ENCODE measurements around the gene ZNF430.
A peak's percentile ranks its signal among the peaks of the same experiment; 100 is the strongest.

The ZNF430 gene

DNA sequence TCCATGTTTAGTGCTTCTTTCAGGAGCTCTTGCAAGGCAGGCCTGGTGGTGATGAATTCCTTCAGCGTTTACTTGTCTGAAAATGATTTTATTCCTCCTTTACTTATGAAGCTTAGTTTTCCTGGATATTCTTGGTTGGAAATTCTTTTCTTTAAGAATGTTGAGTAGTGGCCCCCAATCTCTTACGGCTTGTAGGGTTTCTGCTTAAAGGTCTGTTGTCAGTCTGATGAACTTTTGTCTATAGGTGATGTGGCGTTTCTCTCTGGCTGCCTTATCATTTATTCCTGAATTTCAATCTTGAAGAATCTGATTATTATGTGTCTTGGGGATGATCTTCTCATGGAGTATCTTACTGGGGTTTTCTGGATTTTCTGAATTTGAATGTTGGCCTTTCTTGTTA is 26.0 kb downstream of the ZNF430 start:
- DNase-seq (ENCODE audit: low spot score) = no peak
- Histone ChIP-seq H3K27ac (no peak overlapping the region), H3K4me3 (no peak overlapping the region)
- TF ChIP-seq, protein P1, sequence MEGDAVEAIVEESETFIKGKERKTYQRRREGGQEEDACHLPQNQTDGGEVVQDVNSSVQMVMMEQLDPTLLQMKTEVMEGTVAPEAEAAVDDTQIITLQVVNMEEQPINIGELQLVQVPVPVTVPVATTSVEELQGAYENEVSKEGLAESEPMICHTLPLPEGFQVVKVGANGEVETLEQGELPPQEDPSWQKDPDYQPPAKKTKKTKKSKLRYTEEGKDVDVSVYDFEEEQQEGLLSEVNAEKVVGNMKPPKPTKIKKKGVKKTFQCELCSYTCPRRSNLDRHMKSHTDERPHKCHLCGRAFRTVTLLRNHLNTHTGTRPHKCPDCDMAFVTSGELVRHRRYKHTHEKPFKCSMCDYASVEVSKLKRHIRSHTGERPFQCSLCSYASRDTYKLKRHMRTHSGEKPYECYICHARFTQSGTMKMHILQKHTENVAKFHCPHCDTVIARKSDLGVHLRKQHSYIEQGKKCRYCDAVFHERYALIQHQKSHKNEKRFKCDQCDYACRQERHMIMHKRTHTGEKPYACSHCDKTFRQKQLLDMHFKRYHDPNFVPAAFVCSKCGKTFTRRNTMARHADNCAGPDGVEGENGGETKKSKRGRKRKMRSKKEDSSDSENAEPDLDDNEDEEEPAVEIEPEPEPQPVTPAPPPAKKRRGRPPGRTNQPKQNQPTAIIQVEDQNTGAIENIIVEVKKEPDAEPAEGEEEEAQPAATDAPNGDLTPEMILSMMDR (IDR thresholded peaks at IDR 0.05) = no peak

DNA sequence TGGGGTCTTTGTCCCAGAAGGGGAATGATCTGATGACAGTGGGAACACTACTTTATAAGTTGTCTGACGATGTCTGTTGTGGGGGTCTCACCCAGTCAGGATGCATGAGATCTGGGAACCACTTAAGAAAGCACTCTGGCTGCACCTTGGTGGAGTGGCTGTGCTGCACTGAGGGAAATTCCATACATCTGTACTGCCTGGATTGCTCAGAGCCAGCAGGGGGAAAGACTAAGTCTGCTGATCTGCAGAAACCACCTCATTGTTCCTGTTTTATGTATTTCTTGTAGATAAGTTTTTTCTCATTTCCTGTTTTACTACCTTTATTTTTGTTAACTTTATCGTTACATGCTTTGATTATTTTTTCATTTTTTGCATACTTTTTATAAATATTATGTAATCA is 27.3 kb downstream of the ZNF430 start:
- TF ChIP-seq, protein P1 (IDR thresholded peaks at IDR 0.05) = no peak
- no peak for DNase-seq (ENCODE audit: low spot score)
- H3K27ac ChIP-seq = no peak overlapping the region
- H3K4me3 ChIP-seq = no peak overlapping the region

DNA sequence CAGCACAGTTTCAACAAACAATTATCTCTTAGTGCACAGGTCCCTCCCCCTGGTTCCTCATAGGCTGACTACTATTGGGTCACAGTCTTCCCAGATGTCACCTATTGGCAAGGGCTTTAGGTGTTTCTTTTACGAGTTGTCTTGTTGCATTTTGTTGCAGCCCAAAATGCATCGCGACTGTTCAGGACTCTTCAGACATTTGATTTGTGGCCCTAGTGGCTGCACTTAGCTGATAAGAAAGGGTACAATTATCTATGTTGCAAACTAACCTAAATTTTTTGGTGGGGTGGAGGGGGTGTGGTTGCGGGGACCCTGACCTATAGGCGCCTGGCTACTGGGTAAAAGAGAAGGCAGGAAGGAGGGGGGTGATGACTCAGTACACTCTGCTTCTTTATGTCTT is 32.4 kb downstream of the ZNF430 start:
- DNase-seq (ENCODE audit: low spot score) = no peak
- Histone ChIP-seq H3K27ac (no peak overlapping the region), H3K4me3 (no peak overlapping the region)
- TF ChIP-seq, protein P1 (IDR thresholded peaks at IDR 0.05) = no peak

DNA sequence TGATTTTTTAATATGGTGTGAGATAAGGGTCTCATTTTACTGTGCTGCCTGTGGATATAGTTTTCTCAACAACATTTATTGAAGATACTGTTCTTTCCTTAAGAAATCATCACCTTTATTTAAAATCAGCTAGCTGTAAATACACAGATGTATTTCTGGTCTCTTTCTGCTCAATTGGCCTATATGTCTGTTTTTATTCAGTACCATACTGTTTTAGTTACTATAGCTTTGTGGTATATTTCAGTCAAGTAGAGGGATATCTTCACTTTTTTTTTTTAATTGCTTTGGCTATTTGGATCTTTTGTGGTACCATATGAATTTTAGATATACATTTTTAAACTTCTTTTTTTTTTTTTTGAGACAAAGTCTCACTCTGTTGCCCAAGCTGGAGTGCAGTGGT is 44.9 kb downstream of the ZNF430 start:
- no peak overlapping the region for H3K4me3 ChIP-seq
- no peak for DNase-seq (ENCODE audit: low spot score)
- TF ChIP-seq, protein P1 (IDR thresholded peaks at IDR 0.05) = no peak
- no peak overlapping the region for H3K27ac ChIP-seq

DNA sequence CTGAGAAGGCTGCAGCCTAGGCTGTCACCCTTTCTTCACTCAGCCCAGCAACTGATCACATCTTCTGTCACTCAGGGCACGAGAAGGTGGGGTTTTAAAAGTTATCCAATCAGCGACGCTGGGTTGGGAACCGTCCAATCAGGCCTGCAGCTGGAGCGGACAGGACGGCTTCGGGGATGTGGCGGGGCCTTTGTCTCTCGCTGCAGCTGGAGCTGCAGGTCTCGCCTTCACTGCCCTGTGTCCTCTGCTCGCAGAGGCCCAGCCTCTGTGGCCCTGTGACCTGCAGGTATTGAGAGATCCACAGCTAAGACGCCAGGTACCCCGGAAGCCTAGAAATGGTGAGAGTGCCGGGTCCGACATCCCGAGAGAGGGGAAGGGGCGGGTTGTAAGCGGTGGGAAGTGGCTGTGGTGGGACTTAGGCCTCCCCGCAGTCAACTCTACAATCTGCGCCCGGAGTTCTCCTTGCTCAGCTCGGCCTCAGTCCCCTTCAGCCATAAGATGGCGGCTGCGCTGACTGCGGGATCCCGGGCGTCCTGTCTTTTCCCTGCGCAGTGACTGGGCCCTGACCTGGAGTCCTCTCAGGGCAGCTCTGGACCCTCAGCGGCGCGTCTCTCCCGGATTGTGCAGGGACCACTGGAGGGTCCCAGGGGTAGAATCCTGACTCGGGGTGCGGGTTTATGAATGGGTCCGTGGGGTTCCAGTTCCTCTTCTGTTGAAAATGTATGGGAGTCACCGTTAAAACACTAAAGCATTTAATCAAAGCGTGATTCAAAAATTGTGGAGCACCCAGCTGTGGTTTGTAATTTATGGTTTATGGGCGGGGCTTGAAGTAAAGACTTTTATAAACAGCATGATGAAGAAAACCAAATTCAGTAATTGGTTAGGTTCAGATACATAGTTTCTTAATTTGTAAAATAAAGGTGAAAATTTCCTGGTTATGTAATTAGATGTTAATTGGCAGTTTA is 61.8 kb downstream of the ZNF430 start, which contains the start of gene ZNF714:
TSS of gene ZNF714 (plus strand) at position 193 of the 965 bp plus-strand sequence. CDS start 16,066 bp downstream, outside the sequence.
- TF ChIP-seq, protein P1 (IDR thresholded peaks at IDR 0.05) = no peak
- H3K4me3 ChIP-seq = peak within 1 kb of the TSS; percentile 76
- peak; percentile 87 for DNase-seq (ENCODE audit: low spot score)
- H3K27ac ChIP-seq = peak within 1 kb of the TSS in 1 of 2 donors; percentile 32

DNA sequence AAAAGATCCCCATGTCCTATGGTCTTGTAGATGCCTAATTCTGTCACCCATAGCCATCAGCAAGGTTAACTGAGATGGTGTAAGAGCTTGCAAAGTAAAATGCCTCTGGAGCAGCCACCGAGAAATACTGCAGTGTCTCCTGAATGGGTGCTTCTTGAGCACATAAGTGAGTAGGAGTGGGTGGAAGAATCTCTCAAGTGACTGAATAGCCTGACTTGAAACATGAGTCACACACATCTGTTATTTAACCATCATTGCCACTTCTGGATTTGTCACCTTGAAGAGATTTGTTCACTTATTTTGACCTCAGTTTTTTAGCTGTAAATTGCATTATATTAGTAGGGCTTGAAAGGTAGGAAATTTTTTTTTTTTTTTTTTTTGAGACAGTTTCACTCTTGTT is 63.9 kb downstream of the ZNF430 start:
- no peak overlapping the region for H3K4me3 ChIP-seq
- no peak for DNase-seq (ENCODE audit: low spot score)
- no peak overlapping the region for H3K27ac ChIP-seq
- TF ChIP-seq, protein P1 (IDR thresholded peaks at IDR 0.05) = no peak

DNA sequence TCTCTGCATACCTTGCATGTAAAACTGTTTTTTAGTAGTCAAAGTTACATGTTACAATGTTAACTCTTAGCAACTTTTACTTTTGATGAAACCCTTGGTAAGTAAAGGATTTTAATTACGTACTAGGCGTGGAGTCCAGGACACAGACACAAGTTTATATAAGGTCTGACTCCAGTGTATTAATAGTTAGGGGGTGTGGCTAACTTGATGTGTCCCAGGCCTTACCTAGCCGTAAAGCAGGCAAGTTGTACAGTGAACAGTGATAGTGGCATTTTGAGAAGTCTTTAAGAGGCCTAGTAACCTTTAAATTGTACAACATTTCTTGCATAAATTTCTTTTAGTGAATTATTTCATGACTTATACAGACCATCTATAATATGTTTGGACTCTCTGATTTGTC is 67.4 kb downstream of the ZNF430 start:
- Histone ChIP-seq H3K27ac (no peak overlapping the region), H3K4me3 (no peak overlapping the region)
- TF ChIP-seq, protein P1 (IDR thresholded peaks at IDR 0.05) = no peak
- no peak for DNase-seq (ENCODE audit: low spot score)
